Cardiac fibroblast (primary cell): ENCODE measurements around the gene MAN1A1.
"Not testable (repeated sequence)": the region's sequence is repeated elsewhere in the genome, so short reads cannot be mapped to it uniquely, and the experiment has no call there.

Experiments used
- DNase-seq, 2 donors: peaks; one replicate each; pipeline versions ENCODE4 v3.0.0 to v3.0.0-alpha.2; 2010; ENCODE audit warnings: low read depth in 2 of 2
- H3K4me3 ChIP-seq, 2 donors: replicated peaks in 1 of 2; 1 replicate in 1 of 2; 2 replicates in 1 of 2; pipeline ENCODE4 v1.5.1; 2011; ENCODE audit warnings: low read depth in 2 of 2, low read length in 2 of 2, mild to moderate bottlenecking in 2 of 2, moderate library complexity in 1 of 2
- CTCF ChIP-seq: IDR thresholded peaks from one replicate; pipeline ENCODE4 v1.5.1; 2011; ENCODE audit warnings: low read depth, mild to moderate bottlenecking, low read length, inconsistent platforms

Gene MAN1A1

GRCh38 chr6:119297049-119297448 is 52.5 kb downstream of the MAN1A1 start:
- TF ChIP-seq CTCF: no peak

GRCh38 chr6:119296036-119297035 is 53.2 kb downstream of the MAN1A1 start:
- DNase-seq: peak in 1 of 2 donors; percentile 44
- H3K4me3 ChIP-seq: no peak overlapping the region
- TF ChIP-seq CTCF: no peak

More at GRCh38 chr6:119297049-119297448, 52.5 kb downstream of the MAN1A1 start:
- DNase-seq: no peak
- no peak overlapping the region for H3K4me3 ChIP-seq

GRCh38 chr6:119294984-119295383 is 54.6 kb downstream of the MAN1A1 start:
- DNase-seq: no peak
- no peak overlapping the region for H3K4me3 ChIP-seq
- TF ChIP-seq CTCF: no peak

GRCh38 chr6:119291060-119291459 is 58.5 kb downstream of the MAN1A1 start:
- DNase-seq, H3K4me3 ChIP-seq: not testable (repeated sequence)

- no peak overlapping the region for H3K4me3 ChIP-seq
- TF ChIP-seq CTCF: no peak
- DNase-seq: no peak
Measured at GRCh38 chr6:119290306-119290705, 59.3 kb downstream of the MAN1A1 start.

- DNase-seq: no peak
- no peak for TF ChIP-seq CTCF
- no peak overlapping the region for H3K4me3 ChIP-seq
Measured at GRCh38 chr6:119289651-119290050, 59.9 kb downstream of the MAN1A1 start.

- DNase-seq: peak; percentile 44 to 64
- H3K4me3 ChIP-seq: no peak overlapping the region
- no peak for TF ChIP-seq CTCF
Measured at GRCh38 chr6:119285908-119286625, 63.5 kb downstream of the MAN1A1 start.
